K562 (cell line): ENCODE data around the gene CKM. TPM values are rescaled to one million over a fixed set of nuclear protein-coding genes. Genes with fewer than 3 reads are reported as not detected.

Source experiments
- ARNT ChIP-seq, 2 experiments: fragments of 450-650 bp; IDR thresholded peaks; 2 replicates each; pipeline ENCODE4 v1.6.1; 2016; ENCODE audit warnings: mild to moderate bottlenecking in 1 of 2
- CAMTA2 ChIP-seq: fragments of 250-450 bp; sonication (Bioruptor Pico); conservative IDR thresholded peaks from 2 replicates; pipeline ENCODE4 v1.5.1; 2022
- CBFA2T2 ChIP-seq: fragments of 450-650 bp; conservative IDR thresholded peaks from 2 replicates; pipeline ENCODE4 v1.6.1; 2017; ENCODE audit warnings: mild to moderate bottlenecking
- CC2D1A ChIP-seq: fragments of 450-650 bp; IDR thresholded peaks from 2 replicates; pipeline ENCODE4 v1.6.1; 2017; ENCODE audit warnings: mild to moderate bottlenecking
- E2F5 ChIP-seq: sonication (generic); formaldehyde crosslinking; IDR thresholded peaks from 2 replicates; pipeline ENCODE4 v1.8.0; 2022; ENCODE audit warnings: mild to moderate bottlenecking, missing genetic modification reagents
- E2F8 ChIP-seq: fragments of 450-650 bp; IDR thresholded peaks from 2 replicates; pipeline ENCODE4 v1.7.1; 2018; ENCODE audit warnings: mild to moderate bottlenecking, low read depth; ENCODE audit not compliant: partially characterized antibody
- E4F1 ChIP-seq: fragments of 250-450 bp; sonication (Bioruptor Pico); IDR thresholded peaks from 2 replicates; pipeline ENCODE4 v1.5.0; 2021; ENCODE audit warnings: mild to moderate bottlenecking, borderline replicate concordance
- ESRRA ChIP-seq: fragments of 450-650 bp; IDR thresholded peaks from 2 replicates; pipeline ENCODE4 v1.6.1; 2014; ENCODE audit warnings: low read depth, mild to moderate bottlenecking, moderate library complexity, borderline replicate concordance
- EZH2 ChIP-seq: IDR thresholded peaks from 2 replicates; pipeline ENCODE4 v1.6.1; 2012; ENCODE audit warnings: low read depth, mild to moderate bottlenecking, inconsistent platforms, low read length, borderline replicate concordance
- GTF2F1 ChIP-seq: IDR thresholded peaks from 2 replicates; pipeline ENCODE4 v1.6.1; 2011; ENCODE audit warnings: low read depth, low read length, improper control_type of control experiment
- HMG20B ChIP-seq: fragments of 250-450 bp; sonication (Bioruptor Pico); IDR thresholded peaks from 2 replicates; pipeline ENCODE4 v1.5.0; 2021; ENCODE audit warnings: mild to moderate bottlenecking
- KDM1A ChIP-seq, 2 experiments: fragments of 450-650 bp; IDR thresholded peaks; 2 replicates each; pipeline ENCODE4 v1.6.1; 2016; ENCODE audit warnings: mild to moderate bottlenecking in 2 of 2
- NELFE ChIP-seq: IDR thresholded peaks from 2 replicates; pipeline ENCODE4 v1.6.1; 2011; ENCODE audit warnings: mild to moderate bottlenecking; ENCODE audit not compliant: insufficient read depth, insufficient read length
- RBM22 ChIP-seq: fragments of 200-400 bp; formaldehyde crosslinking; IDR thresholded peaks from 2 replicates; pipeline ENCODE4 v1.6.1; 2018; ENCODE audit warnings: low read length, low read depth; ENCODE audit not compliant: poor library complexity, severe bottlenecking
- RBM34 ChIP-seq: fragments of 200-400 bp; formaldehyde crosslinking; IDR thresholded peaks from 2 replicates; pipeline ENCODE4 v1.6.1; 2018; ENCODE audit warnings: low read length, borderline replicate concordance; ENCODE audit not compliant: insufficient read depth
- SMAD1 ChIP-seq: fragments of 150-350 bp; IDR thresholded peaks from 2 replicates; pipeline ENCODE4 v1.6.1; 2014; ENCODE audit warnings: low read length, low read depth; ENCODE audit not compliant: partially characterized antibody
- SRSF3 ChIP-seq: fragments of 200-400 bp; formaldehyde crosslinking; IDR thresholded peaks from 2 replicates; pipeline ENCODE4 v1.6.1; 2016; ENCODE audit warnings: mild to moderate bottlenecking, low read length, moderate library complexity; ENCODE audit not compliant: insufficient read depth
- YBX1 ChIP-seq: fragments of 450-650 bp; IDR thresholded peaks from 2 replicates; pipeline ENCODE4 v1.7.1; 2016; ENCODE audit warnings: mild to moderate bottlenecking
- ZKSCAN1 ChIP-seq: fragments of 150-350 bp; IDR thresholded peaks from 2 replicates; pipeline ENCODE4 v1.6.1; 2016; ENCODE audit warnings: low read depth, low read length
- ZNF134 ChIP-seq: fragments of 250-450 bp; sonication (Bioruptor Pico); conservative IDR thresholded peaks from 2 replicates; pipeline ENCODE4 v1.4.0; 2020
- ZNF175 ChIP-seq: fragments of 200-800 bp; sonication (Bioruptor generic); IDR thresholded peaks from 2 replicates; pipeline ENCODE4 v1.6.1; 2016; ENCODE audit warnings: low read depth, mild to moderate bottlenecking, missing genetic modification characterization, missing compliant biosample characterization
- ZNF354B ChIP-seq: fragments of 250-450 bp; sonication (Bioruptor Pico); IDR thresholded peaks from 2 replicates; pipeline ENCODE4 v1.4.0; 2020
- ZNF445 ChIP-seq: fragments of 250-450 bp; sonication (Bioruptor Pico); IDR thresholded peaks from 2 replicates; pipeline ENCODE4 v1.4.0; 2020; ENCODE audit warnings: low read depth, mild to moderate bottlenecking, moderate library complexity
- ZNF740 ChIP-seq, 3 experiments: fragments of 200-800 bp in 1 of 3; sonication (Bioruptor generic) in 1 of 3; sonication (generic) in 1 of 3; formaldehyde crosslinking in 1 of 3; IDR thresholded peaks; 2 replicates each; pipeline versions ENCODE4 v1.6.1 to v1.8.0; 2016 to 2022; ENCODE audit warnings: mild to moderate bottlenecking in 2 of 3, missing compliant biosample characterization in 2 of 3, missing genetic modification characterization in 2 of 3, missing genetic modification reagents in 1 of 3
- polyA plus RNA-seq, 8 experiments: library from polyadenylated mRNA; depleted of rRNA in 4 of 8; stranded (reverse) in 5 of 8; unstranded in 3 of 8; fragments of >200 nt; fragmentation: Nextera tagmentation in 2 of 8; fragmentation: Illumina TruSeq in 1 of 8; extraction: Ambion mirVana in 2 of 8; extraction: Trizol in 1 of 8; gene quantifications; 2 replicates each; pipeline versions ENCODE4 v1.2.1 to v1.2.3, GENCODE V29; 2011 to 2014; ENCODE audit warnings: inconsistent platforms in 1 of 8, missing spikeins in 1 of 8
- total RNA-seq, 7 experiments: library from RNA; depleted of rRNA in 6 of 7; stranded (reverse); fragments of >200 nt in 6 of 7; fragmentation: Illumina TruSeq in 2 of 7; extraction: Trizol in 2 of 7; gene quantifications; 2 replicates each; pipeline versions ENCODE4 v1.2.1 to v1.2.3, GENCODE V29; 2011 to 2021; ENCODE audit warnings: low replicate concordance in 1 of 7

CKM gene
- total and polyA plus RNA-seq, 9 of the 15 experiments (the other 6 are each of a cell fraction or from before 2014, with no cell fraction given) = 0.06 to 0.17 (median 0.09) TPM; not detected in 4

- TF ChIP-seq E2F8 (no peak), HMG20B (CRISPR knock-in tag) (no peak), SRSF3 (no peak), NELFE (no peak), ARNT (IDR thresholded peaks at IDR 0.05) (no peak), CAMTA2 (no peak), RBM22 (no peak), KDM1A (IDR thresholded peaks at IDR 0.05) (peak; percentile 22 to 49; a peak in 1 of 4 replicates), ESRRA (peak; percentile 96), CBFA2T2 (no peak), ZNF175 (no peak), ZNF445 (CRISPR knock-in tag) (no peak), YBX1 (no peak), ZNF134 (CRISPR knock-in tag) (no peak), E2F5 (CRISPR knock-in tag) (no peak), EZH2 (no peak), SMAD1 (no peak), ZNF740 (CRISPR knock-in tag; IDR thresholded peaks at IDR 0.05) (no peak), ZNF740 (tag; IDR thresholded peaks at IDR 0.05) (no peak), ZKSCAN1 (peak; percentile 35; the same call in 1 of the 2 replicates), GTF2F1 (no peak), RBM34 (no peak), E4F1 (CRISPR knock-in tag) (no peak), ZNF354B (CRISPR knock-in tag) (no peak), CC2D1A (no peak)
These were observed 24.4 kb downstream of the CKM start (continued) for GRCh38 chr19:45298264-45298663.
